Mucosa of rectum (tissue), 2 donors: ENCODE data around the gene GPANK1.

Experiments
- H3K27ac ChIP-seq, 2 donors: one replicate each; pipeline ENCODE4 v1.7.0; 2013; ENCODE audit warnings: inconsistent platforms in 2 of 2, low read depth in 2 of 2, low read length in 2 of 2
- H3K27me3 ChIP-seq, 2 donors: one replicate each; pipeline ENCODE4 v1.7.0; 2013; ENCODE audit warnings: low read length in 2 of 2; ENCODE audit not compliant: control insufficient read depth in 2 of 2, insufficient read depth in 2 of 2
- H3K36me3 ChIP-seq, 2 donors: one replicate each; pipeline ENCODE4 v1.7.0; 2013; ENCODE audit warnings: low read length in 2 of 2; ENCODE audit not compliant: control insufficient read depth in 2 of 2, insufficient read depth in 2 of 2
- H3K4me1 ChIP-seq, 2 donors: one replicate each; pipeline ENCODE4 v1.7.0; 2013; ENCODE audit warnings: low read length in 2 of 2, mild to moderate bottlenecking in 1 of 2; ENCODE audit not compliant: control insufficient read depth in 2 of 2, insufficient read depth in 2 of 2
- H3K4me3 ChIP-seq, 2 donors: one replicate each; pipeline ENCODE4 v1.7.0; 2013; ENCODE audit warnings: low read length in 2 of 2
- H3K9ac ChIP-seq, 2 donors: one replicate each; pipeline ENCODE4 v1.7.0; 2013; ENCODE audit warnings: low read length in 2 of 2, low read depth in 1 of 2, mild to moderate bottlenecking in 1 of 2
- H3K9me3 ChIP-seq, 2 donors: one replicate each; pipeline ENCODE4 v1.7.0; 2013; ENCODE audit warnings: low read length in 2 of 2; ENCODE audit not compliant: control insufficient read depth in 2 of 2
- donor health status: healthy.
- donor health status: Normal muscosa, but diverticular disease.

Gene GPANK1

DNA sequence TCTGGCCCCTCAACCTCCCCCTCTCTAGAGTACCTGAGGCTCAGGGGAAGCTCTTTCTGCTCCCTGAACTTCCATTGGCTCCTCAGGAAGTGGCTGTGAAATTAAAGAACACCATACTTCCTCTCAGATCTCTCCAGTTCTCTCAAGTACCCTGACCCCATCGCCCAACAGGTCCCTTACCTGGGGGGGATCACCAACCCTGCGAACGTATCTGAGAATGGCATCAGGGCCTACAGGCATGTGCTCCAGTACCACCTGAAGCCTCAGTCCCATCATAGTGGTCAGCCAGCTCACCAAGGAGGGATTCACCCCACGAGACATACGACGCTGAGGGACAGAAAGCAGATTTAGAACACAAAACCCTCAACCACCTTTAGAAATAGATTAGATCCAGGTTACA, 24.2 kb downstream of the GPANK1 start:
- H3K4me3 ChIP-seq = no peak overlapping the region
- H3K4me1 ChIP-seq = no peaks in the 10 kb centered on the region
- H3K9me3 ChIP-seq = no peaks in the 10 kb centered on the region
- H3K9ac ChIP-seq = no peak overlapping the region
- peaks cover 80 to 88% of the 10 kb centered on the region in 2 donors for H3K36me3 ChIP-seq
- H3K27me3 ChIP-seq = no peaks in the 10 kb centered on the region
- H3K27ac ChIP-seq = no peak overlapping the region

GRCh38 chr6:31639449-31639861, 25.3 kb downstream of the GPANK1 start:
- Histone ChIP-seq H3K27ac (no peak overlapping the region), H3K36me3 (peaks cover 80 to 88% of the 10 kb centered on the region in 2 donors), H3K4me1 (no peaks in the 10 kb centered on the region)

DNA sequence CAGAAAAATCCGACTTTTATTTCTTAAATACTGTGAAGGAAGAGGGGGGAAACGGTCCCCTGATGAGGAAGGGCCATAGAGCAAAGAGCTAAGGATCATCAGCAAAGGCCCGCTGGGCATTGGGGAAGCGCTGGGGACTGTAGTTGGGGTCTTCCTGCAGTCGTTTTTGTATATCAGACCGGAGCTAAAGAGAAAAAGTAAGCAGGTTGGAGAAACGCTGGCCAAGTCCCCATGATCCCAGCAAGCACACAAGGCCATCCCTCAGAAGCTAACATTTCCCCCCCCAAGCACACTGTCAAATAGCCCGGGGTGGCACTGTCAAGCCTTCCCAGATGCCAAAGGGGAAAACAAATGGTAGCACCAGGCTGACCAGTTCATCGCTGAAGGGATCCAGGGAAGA, 25.8 kb downstream of the GPANK1 start:
- Histone ChIP-seq H3K4me1 (no peaks in the 10 kb centered on the region), H3K9ac (no peak overlapping the region), H3K9me3 (no peaks in the 10 kb centered on the region), H3K4me3 (no peak overlapping the region), H3K36me3 (peaks cover 80 to 88% of the 10 kb centered on the region in 2 donors), H3K27ac (no peak overlapping the region), H3K27me3 (no peaks in the 10 kb centered on the region)

More at GRCh38 chr6:31639449-31639861, 25.3 kb downstream of the GPANK1 start:
- H3K9me3 ChIP-seq = no peaks in the 10 kb centered on the region
- H3K9ac ChIP-seq = no peak overlapping the region
- H3K27me3 ChIP-seq = no peaks in the 10 kb centered on the region
- no peak overlapping the region for H3K4me3 ChIP-seq

DNA sequence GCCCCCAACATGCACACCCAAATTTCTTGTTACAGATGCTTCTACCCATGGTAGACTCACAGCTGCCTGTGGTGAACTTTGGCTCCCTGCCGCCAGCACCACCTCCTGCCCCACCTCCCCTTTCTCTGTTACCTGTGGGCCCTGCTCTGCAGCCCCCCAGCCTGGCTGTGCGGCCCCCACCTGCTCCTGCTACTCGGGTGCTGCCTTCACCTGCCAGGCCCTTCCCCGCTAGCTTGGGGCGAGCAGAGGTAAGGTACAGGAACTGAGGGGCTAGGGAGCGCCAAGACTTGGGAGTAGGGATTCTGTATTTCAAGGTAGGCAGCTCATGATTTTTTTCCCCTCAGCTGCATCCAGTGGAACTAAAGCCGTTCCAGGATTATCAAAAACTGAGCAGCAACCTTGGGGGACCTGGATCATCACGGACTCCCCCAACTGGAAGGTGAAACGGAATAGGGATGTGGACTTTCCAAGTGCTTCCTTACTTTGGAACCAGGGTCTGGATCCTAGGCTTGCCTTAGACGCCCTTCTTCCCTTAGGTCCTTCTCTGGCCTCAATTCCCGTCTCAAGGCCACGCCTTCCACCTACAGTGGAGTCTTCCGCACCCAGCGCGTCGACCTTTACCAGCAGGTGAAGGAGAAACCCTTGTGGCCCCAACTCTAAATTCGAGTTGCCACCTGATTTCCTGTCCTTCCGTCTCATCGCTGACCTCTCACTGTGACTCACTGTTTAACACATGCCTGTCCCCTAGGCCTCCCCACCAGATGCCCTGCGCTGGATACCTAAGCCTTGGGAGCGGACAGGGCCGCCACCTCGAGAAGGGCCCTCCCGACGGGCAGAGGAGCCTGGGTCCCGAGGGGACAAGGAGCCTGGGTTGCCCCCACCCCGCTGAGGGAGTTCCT, 27.9 kb downstream of the GPANK1 start:
- H3K4me3 ChIP-seq = no peak overlapping the region
- no peaks in the 10 kb centered on the region for H3K27me3 ChIP-seq
- peaks cover 78 to 89% of the 10 kb centered on the region in 2 donors for H3K36me3 ChIP-seq
- no peaks in the 10 kb centered on the region for H3K4me1 ChIP-seq
- H3K9me3 ChIP-seq = no peaks in the 10 kb centered on the region
- H3K27ac ChIP-seq = no peak overlapping the region
- H3K9ac ChIP-seq = no peak overlapping the region

- Histone ChIP-seq H3K9ac (no peak overlapping the region), H3K27me3 (no peaks in the 10 kb centered on the region), H3K27ac (no peak overlapping the region), H3K4me3 (no peak overlapping the region), H3K9me3 (no peaks in the 10 kb centered on the region), H3K36me3 (peaks cover 69 to 86% of the 10 kb centered on the region in 2 donors), H3K4me1 (no peaks in the 10 kb centered on the region)
Measured at GRCh38 chr6:31634969-31635575, 29.7 kb downstream of the GPANK1 start.

DNA sequence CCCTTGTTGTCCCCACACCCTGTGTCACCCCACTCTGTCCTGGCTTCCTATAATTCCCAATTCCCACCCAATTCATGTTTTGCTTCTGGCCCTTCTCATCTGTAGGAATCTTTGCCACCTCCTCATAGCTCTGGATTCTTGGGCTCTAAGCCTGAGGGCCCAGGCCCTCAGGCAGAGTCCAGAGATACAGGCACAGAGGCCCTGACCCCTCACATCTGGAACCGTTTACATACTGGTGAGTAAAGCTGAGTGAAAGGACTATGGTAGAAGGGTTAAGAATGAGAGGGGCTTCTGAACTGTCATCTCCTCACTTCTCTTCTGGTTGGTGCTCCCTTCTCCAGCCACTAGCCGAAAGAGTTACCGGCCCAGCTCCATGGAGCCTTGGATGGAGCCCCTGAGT, 30.7 kb downstream of the GPANK1 start:
- Histone ChIP-seq H3K27ac (no peak overlapping the region), H3K9ac (no peak overlapping the region), H3K4me3 (no peak overlapping the region), H3K27me3 (no peaks in the 10 kb centered on the region), H3K36me3 (peaks cover 67 to 83% of the 10 kb centered on the region in 2 donors), H3K9me3 (no peaks in the 10 kb centered on the region), H3K4me1 (no peaks in the 10 kb centered on the region)

DNA sequence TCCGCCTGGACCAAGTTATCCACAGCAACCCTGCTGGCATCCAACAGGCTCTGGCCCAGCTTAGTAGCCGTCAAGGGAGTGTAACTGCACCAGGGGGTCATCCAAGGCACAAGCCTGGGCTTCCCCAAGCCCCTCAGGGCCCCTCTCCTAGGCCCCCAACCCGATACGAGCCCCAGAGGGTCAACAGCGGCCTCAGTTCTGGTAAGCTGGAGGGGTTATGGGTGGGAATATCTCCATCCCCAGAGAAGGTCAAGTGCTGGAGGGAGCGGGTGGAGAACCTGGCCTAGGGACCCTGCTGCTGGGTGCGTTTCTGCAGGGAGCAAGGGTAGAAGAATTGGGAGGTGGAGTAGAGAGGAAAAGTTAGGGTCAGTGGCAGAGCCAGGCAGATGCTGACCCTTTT, 31.4 kb downstream of the GPANK1 start:
- peaks cover 65 to 86% of the 10 kb centered on the region in 2 donors for H3K36me3 ChIP-seq
- H3K27ac ChIP-seq = no peak overlapping the region
- H3K4me3 ChIP-seq = no peak overlapping the region
- no peak overlapping the region for H3K9ac ChIP-seq
- no peaks in the 10 kb centered on the region for H3K27me3 ChIP-seq
- no peaks in the 10 kb centered on the region for H3K9me3 ChIP-seq
- no peaks in the 10 kb centered on the region for H3K4me1 ChIP-seq

DNA sequence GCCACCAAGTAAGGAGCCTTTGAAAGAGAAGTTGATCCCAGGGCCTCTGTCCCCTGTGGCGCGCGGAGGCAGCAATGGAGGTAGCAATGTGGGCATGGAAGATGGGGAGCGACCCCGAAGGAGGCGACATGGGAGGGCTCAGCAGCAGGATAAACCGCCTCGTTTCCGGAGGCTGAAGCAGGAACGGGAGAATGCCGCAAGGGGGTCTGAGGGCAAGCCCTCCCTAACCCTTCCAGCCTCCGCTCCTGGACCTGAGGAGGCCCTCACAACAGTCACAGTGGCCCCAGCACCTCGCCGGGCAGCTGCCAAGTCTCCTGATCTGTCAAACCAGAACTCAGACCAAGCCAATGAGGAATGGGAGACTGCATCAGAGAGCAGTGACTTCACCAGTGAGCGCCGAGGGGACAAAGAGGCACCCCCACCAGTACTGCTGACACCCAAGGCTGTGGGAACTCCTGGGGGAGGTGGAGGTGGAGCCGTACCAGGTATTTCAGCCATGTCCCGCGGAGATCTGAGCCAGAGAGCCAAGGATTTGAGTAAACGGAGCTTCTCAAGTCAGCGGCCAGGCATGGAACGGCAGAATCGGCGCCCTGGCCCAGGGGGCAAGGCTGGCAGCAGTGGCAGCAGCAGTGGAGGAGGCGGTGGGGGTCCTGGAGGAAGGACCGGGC, 32.4 kb downstream of the GPANK1 start:
- Histone ChIP-seq H3K4me3 (no peak overlapping the region), H3K27ac (no peak overlapping the region), H3K36me3 (peaks cover 75 to 90% of the 10 kb centered on the region in 2 donors), H3K4me1 (no peaks in the 10 kb centered on the region), H3K27me3 (no peaks in the 10 kb centered on the region), H3K9me3 (no peaks in the 10 kb centered on the region), H3K9ac (no peak overlapping the region)

- Histone ChIP-seq H3K36me3 (peaks cover 75 to 90% of the 10 kb centered on the region in 2 donors), H3K9ac (no peak overlapping the region), H3K4me3 (no peak overlapping the region), H3K4me1 (no peaks in the 10 kb centered on the region), H3K9me3 (no peaks in the 10 kb centered on the region), H3K27me3 (no peaks in the 10 kb centered on the region), H3K27ac (no peak overlapping the region)
Measured at GRCh38 chr6:31631681-31632278, 33.0 kb downstream of the GPANK1 start.

- Histone ChIP-seq H3K27ac (no peak overlapping the region), H3K9me3 (no peaks in the 10 kb centered on the region), H3K4me1 (no peaks in the 10 kb centered on the region), H3K27me3 (no peaks in the 10 kb centered on the region), H3K9ac (no peak overlapping the region), H3K4me3 (no peak overlapping the region), H3K36me3 (peaks cover 76 to 90% of the 10 kb centered on the region in 2 donors)
Measured at GRCh38 chr6:31631209-31631608, 33.6 kb downstream of the GPANK1 start.
